KBM-7 (cell line): ENCODE results near the gene BTRC.

ENCODE experiments used
- DNase-seq: peaks from one replicate; pipeline ENCODE4 v3.0.0-alpha.2; 2015
- in situ Hi-C: fragments of 300-500 bp; cut with MboI; formaldehyde crosslinking; loops from 2 replicates; pipeline ENCODE4 v1.14.3; 2020; ENCODE audit warnings: low sequenced_read_pairs, low pct_unique_long_range_greater_than_20kb, mixed read lengths

BTRC gene

DNA sequence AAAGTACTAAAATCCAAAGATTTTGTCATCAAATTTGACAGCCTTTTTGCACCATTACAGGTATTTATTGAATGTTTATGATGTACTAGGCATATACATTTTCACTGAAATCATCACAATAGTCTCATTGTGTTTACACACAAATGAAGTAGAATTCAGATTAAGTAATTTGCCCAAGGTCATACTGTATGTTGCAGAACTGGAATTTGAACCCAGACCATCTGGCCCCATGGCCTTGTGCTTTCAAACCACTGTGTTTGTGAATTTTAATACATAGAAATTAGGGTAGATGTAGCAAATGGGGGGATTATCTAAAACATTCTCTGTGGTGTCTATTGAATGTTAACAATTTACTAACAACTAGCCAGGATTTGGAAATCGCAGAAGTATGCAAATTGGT is 139.3 kb downstream of the BTRC start:
- DNase-seq = no peak
- in situ Hi-C loops = no loop called here

DNA sequence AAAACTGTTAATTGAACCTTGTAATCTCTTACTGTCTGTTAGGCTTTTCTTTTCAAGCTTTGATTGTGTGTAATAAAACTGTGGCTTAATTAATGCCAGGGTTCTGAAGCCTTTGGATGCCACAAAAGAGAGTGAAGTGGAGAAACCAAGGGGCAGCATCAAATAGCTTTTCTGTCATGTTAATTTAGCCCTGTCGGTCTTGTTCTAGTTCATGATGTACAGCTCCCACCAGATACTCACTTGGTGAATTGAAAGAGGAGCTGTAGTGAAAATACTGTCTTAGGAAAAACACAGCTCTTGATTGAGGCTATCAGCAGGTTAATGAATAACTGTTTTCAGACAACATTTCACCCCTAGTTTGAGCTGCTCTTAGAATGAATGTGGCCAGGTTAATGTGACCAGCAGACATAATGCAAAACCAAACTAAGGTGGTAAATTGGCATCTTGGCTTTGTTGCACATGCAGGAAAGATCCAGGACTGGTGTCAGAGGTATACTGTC is 139.9 kb downstream of the BTRC start:
- no peak for DNase-seq
- in situ Hi-C loops = no loop called here

DNA sequence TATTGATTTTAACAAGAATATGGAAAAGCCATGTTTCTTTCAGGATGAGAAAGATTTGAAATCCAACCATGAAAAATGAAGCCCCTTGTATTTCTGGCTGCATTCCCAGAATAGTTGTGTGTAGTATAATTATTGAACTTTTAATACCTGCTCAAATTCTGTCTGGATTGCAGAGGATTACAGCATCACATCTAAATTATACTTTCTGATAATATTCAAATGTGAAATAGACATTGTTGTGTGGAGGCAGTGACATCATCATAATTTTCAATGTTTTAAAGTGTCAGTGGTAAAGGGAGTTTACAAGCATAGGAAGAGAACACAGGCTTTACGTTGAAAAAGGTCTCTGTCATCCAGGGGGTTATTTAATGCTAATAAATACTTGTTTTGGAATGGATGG is 140.7 kb downstream of the BTRC start:
- no peak for DNase-seq
- in situ Hi-C loops = no loop called here

DNA sequence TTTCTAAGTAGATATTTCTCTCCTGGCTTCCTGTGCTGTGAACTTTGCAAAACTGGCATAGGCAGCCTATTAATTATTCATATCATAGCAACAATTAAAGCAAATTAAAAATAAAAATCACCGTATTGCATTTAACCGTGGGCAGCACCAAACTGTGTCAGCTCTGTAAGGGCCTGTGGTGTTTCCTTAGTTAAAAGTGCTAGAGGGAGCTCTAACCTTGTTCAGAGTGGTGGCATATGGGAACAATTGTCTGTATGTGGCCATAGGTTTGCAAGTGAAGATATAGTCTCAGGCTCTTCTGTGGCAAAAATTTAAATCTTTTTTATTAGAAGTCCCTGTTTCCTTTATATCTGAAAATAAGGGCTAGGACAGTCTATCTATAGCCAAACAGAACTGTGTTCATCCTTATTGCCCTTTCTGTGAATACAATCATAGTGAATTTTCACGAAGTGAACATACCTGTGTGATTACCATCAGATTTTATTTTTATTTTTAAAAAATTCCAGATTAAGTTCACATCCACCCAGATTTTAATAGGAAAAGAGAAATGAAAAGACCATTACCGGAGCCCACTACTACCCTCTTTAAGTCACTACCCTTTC is 141.5 kb downstream of the BTRC start:
- peak; percentile 26 for DNase-seq
- in situ Hi-C loops = no loop called here

DNA sequence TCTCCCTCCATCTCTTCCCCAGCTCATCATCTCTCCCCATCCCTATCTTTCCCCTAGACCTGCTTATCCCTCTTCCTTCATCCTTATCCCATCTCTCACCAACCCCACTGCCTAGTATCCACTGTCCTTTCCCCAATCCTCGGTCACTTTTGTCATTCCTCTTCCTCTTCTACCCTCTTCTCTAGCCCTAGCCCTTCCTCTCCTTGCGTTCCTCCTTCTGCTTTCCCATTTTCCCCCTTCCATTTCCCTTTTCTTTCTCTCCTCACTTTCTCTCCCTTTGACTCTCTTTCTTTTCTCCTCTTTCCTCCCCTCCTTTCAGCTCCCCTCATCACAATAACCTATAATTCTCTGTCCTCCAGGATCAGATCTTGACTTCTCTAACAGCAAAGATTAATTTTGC is 150.5 kb downstream of the BTRC start:
- no peak for DNase-seq
- in situ Hi-C loops = no loop called here

DNA sequence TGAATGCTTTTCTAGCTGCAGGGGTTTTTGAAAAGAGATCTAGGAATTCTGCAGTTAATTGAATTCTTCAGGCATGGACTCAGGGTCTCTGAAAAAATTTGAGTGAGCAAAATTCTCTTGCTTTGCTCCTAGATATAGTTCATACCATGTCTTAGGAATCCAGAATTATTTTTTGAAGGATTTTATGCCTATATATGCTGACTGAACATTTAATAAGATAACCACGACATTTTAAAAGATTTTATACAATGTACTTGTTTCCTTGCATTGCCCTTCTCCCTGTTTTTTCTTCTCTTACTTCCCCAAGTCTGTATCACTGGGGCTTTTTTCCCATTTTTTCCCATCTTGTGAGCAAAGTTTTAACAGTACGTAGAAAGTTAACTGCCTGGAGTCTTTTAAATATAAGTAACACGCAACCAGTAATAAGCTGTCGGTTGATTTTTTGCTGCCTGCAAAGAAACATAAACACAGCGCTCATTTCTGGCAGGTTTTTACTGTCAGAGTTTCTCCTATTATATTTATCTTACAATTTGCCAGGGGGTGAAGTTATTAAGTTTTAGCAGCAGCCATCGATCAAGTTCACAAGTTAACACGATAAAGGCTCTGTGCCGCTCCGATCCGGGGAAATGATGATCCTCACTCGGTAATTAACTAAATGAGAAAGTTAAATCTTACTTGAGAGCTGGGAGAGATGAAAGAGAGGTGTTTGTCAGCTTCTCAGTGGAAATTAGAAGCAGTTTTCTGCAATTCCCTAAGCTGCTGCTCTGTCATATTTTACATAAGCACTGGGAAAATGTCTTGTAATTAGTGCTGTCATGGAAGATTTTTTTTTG is 153.1 kb downstream of the BTRC start:
- in situ Hi-C loops = no loop called here
- no peak for DNase-seq

DNA sequence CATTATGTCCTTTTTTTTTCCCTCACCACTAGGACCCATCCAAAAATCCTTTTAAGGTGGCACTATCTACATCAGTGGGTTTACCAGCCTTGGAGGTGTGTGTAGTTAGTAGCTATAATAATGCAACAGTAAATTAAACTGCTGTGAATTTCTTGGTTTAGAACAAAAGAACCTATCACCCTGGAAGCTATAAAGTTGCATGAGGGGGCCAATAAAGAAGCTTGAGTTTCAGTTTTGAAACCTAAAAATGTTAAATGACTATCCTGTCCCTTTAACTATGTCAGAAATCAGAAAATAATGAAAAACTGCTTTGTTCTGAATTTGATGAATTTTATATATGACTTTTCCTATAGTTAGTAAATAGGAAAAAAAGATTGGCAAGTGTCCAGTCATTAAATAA is 153.9 kb downstream of the BTRC start:
- DNase-seq = no peak
- in situ Hi-C loops = no loop called here

DNA sequence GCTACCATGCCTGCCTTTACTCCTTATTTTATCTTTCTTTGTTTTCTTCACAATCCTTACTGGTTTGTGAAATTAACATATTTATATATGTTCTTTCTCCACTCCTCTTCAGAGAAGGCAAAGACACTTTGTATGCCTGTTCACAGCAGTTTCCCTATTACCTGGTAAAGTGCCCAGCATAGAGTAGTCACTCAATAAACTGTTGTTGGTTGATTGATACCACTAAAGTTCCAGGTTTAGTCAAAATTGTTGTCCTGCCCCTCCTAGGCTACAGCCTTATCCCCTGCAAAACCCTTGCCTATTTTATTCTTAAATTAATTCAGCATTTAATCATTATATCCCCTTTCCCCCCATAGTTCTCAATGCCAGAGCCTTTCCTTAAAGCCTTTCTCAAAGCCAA is 158.0 kb downstream of the BTRC start:
- in situ Hi-C loops = no loop called here

DNA sequence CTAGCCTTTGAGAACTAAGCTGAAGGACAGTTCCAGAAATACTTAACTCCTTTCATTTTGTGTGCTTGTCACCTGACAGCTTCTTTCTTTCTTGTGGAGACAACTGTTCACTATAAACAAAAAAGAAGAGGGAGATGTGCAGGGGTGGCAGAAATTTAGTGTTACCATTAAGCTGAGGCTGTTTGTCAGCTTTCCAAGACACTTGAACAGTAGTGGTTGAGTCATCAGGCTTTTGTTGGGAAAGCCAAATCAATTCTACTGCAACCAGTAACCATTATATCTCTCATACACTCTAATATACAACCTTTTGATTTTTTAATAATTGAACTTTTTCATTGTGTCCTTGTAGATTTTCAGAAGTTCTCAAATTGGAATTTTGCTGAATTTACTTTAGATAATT is 158.8 kb downstream of the BTRC start:
- in situ Hi-C loops = no loop called here
- no peak for DNase-seq

More for the DNA sequence above, 158.0 kb downstream of the BTRC start:
- no peak for DNase-seq

DNA sequence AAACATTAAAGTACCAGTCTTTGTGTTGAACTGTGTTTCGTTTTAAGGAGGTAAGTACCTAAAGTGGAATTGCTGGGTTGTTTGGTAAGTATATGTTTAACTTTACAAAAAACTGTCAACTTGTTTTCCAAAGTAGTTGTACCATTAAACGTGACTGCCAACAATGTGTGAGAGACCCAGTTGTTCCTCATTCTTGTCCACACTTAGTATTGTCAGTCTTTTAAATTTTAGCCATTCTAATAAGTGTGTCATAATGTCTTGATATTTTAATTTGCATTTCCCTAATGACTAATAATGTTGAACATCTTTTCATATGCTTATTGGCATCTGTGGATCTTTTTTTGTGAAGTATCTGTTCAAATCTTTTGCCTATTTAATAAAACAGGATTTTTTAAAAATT is 159.8 kb downstream of the BTRC start:
- in situ Hi-C loops = no loop called here
- no peak for DNase-seq

DNA sequence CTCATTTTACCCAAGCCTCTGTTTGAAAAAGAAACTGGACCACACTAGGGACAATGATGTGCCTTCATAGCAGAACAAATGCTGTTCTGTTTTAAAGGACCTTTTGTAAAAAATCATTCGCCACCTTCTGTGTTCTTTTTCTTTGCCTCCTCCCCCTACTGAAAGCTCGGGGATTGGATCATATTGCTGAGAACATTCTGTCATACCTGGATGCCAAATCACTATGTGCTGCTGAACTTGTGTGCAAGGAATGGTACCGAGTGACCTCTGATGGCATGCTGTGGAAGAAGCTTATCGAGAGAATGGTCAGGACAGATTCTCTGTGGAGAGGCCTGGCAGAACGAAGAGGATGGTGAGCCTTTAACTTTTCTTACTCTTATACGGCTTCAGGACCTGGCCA is 171.9 kb downstream of the BTRC start:
- no peak for DNase-seq
- in situ Hi-C loops = no loop called here

DNA sequence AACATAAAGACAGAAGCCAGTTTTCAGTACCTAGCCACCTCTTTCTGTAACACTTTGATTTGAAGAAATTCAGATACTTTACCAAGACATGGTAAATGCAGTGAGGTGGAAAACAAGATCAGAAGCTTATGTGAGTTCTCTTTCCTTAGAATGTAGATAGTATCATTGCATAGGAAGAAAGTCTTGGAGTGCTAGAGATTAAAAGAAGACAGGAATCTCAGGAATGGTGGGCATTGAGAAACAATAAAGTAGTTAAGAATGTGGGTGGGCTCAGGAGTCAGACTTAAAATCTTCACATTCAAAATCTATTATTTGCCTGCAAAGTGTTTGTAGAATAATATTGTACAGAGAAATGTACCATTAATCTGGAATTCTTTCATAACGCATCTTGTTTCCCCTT is 175.2 kb downstream of the BTRC start:
- no peak for DNase-seq
- in situ Hi-C loops = no loop called here

DNA sequence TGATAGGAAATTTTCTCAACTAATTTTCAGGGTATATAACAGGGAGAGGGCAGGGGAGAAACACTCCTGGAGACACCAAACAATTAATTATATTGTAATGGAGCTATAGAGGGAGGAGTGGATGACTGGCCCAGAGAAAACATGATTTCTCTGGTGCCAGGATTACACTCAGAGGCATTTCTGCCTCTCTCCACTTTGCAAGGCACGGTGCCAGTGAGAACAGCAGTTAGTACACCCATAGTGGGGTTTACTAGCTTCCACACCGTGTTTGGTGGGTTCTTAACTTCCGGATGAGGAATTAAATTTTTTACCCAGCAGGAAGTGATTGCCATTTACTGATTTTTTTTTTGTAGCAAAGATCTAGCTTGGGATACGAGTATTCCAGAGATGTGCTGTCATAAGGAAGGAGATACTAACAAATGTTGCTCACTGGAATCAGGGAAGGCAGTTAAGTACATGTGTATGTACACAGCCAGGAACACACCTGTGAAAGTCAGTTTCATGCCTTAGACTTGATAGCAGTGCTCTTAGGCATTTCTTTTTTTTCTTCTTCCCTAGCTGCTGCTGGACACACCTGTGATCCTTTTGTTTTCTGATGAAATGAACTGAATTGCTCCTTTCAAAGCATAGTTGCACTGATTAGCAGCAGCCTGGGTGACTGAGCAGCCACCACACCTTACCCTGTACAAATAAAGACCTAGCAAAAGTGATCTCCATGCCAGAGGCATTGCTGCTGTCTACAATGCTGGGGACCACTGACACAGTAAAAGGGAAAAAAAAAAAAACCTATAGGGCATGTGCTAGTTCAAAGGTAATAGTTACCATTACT is 176.0 kb downstream of the BTRC start:
- in situ Hi-C loops = no loop called here
- DNase-seq = no peak

DNA sequence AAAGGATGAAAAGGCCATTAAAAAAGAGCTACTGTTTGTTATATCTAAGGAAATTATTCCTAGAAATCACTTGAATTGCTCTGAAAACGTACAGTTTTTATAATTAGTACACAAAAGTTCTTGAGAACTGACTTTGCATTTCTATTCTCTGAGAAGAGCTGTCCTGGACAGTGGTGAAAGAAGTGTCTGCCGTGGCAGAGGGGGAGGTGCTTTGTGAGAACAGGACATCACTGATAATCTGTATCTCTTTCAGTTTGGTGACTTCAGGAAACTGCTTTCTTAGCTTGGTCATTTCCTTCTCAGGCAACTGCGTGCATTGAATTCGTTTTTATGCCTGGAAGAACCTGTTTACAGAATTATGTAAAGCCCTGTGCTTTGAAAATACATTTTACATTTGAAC is 182.0 kb downstream of the BTRC start:
- in situ Hi-C loops = no loop called here
- DNase-seq = peak; percentile 23

DNA sequence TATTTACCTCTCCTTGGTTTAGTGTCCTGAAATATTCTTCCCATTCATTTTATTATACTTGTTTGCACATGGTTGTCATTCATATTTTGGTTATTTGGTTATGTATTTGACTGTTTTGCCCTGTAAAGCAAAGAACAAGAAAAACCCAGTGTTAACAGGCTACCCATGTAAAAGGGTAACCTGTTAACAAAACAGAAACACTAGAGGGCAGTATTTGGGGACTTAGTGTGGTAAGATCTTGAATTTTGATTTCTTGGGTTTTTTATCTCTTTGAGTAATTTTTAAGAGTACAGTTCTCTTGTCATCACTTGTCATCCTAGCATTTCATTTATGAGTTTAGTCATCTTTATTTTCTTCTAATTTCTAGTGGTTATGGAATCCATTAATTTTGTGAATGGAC is 182.8 kb downstream of the BTRC start:
- peak; percentile 37 for DNase-seq
- in situ Hi-C loops = no loop called here

DNA sequence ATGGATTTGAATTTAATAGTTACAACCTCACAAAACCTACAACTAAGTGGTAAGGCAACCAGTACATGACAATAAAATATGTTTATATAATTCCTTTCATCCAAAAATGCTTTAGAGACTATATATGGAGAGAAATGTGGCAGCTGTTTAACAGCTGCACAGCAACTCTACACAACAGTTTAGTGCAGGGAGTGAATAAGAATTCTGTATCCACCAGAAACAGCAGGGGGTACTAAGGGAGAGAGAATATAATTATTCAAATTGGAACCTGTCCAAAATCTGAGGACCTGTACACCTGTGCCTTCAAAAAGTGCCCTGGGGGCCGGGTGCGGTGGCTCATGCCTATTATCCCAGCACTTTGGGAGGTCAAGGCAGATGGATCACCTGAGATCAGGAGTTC is 184.5 kb downstream of the BTRC start:
- in situ Hi-C loops = no loop called here
- no peak for DNase-seq

DNA sequence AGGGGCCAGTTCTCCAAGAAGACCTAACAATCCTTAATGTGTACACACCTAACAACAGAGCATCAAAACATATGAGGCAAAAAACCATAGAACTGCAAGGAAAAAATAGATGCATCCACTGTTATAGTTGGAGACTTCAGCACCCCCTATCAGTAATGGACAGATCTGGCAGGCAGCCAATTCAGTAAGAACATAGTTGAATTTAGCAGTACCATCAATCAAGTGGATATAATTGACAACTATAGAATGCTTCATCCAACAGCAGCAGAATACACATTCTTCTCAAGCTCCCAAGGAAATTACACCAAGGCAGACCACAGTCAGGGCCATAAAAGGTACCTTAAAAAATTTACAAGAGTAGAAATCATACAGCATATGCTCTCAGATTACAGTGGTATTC is 191.9 kb downstream of the BTRC start:
- in situ Hi-C loops = no loop called here
- no peak for DNase-seq

DNA sequence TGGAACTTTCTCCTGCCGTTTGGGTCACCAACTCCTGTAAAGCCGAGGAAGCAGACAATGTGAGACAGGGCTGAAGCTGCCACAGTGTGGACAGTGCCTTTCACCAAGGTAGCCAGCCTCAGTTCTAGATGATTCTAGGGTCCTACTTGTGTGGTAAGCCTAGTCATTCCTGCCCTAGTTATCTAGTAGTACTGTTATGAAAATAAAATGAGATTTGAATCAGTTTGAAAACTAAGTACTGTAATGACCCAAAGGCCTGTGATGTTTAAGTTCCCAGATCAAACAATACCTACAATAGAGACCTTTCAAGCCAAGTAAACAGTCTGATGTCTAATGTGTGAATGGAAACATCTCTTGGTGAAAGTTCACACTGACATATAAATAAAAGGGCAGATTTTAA is 197.0 kb downstream of the BTRC start:
- in situ Hi-C loops = loop anchor here (25.0 kb wide), 1 partner anchor 264 kb away; no protein-coding TSS in a partner anchor

DNA sequence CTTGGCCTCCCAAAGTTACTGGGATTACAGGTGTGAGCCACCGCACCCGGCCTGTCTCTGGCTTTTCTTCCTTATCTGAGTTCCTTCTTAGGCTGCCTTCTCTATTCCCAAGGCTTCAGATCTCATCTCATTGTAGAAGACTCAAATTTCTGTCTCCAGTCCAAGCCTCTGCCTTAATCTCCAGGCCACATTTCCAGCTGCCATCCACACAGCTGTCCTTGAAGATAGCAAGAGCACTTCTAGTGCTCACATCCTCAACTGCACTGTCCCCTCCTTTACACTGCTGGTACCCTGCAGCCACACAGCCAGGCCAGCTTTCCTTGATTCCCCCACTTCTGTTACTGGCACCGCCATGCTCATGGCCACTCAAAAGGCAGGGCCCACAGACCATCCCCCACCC is 198.5 kb downstream of the BTRC start:
- DNase-seq = no peak
- in situ Hi-C loops = loop anchor here (25.0 kb wide), 1 partner anchor 265 kb away; no protein-coding TSS in a partner anchor

More for the DNA sequence above, 197.0 kb downstream of the BTRC start:
- no peak for DNase-seq

DNA sequence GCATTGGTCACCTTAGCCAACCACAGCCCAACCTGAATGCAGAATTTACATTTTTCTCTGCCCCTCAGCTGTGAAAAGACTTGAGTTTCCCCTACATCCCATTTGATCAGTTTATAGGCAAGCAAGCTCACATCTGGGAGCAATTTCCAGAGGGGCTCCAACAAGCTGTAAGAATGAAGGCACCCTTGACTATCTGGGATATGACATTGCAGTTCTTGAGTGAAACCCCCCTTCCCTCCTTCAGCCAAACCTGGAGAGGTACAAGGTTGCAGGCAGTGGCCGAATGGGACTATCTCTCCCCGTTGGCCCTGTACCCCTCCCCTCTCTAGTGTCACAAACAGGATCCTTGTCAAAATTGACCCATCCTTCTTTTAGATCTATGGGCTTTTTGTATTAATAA is 203.6 kb downstream of the BTRC start:
- DNase-seq = no peak
- in situ Hi-C loops = loop anchor here (25.0 kb wide), 1 partner anchor 270 kb away; no protein-coding TSS in a partner anchor
